A549 (cell line): ENCODE data around the gene RBFOX1.

Experiments
- CTCF ChIP-seq: fragments of >200 bp; sonication (Bioruptor Twin); formaldehyde crosslinking; IDR thresholded peaks from 3 replicates; pipeline ENCODE4 v1.5.1; 2016
- EHMT2 ChIP-seq: fragments of 200-600 bp; sonication (generic); IDR thresholded peaks from 2 replicates; pipeline ENCODE4 v1.6.1; 2016; ENCODE audit warnings: antibody characterized with exemption, low read depth, mild to moderate bottlenecking, moderate library complexity
- HEYL ChIP-seq: fragments of 250-450 bp; sonication (Bioruptor Pico); IDR thresholded peaks from 2 replicates; pipeline ENCODE4 v1.8.0; 2021; ENCODE audit warnings: mild to moderate bottlenecking, moderate library complexity
- MAX ChIP-seq: IDR thresholded peaks from 2 replicates; pipeline ENCODE4 v1.6.1; 2012
- NPAS2 ChIP-seq: fragments of 250-450 bp; sonication (Bioruptor Pico); IDR thresholded peaks from 2 replicates; pipeline ENCODE4 v1.8.0; 2022; ENCODE audit warnings: mild to moderate bottlenecking, moderate library complexity, borderline replicate concordance
- NR3C1 ChIP-seq: fragments of >200 bp; sonication (Bioruptor Twin); formaldehyde crosslinking; IDR thresholded peaks from 3 replicates; pipeline ENCODE4 v1.6.1; 2017
- POLR2A ChIP-seq: IDR thresholded peaks from 2 replicates; pipeline ENCODE4 v1.6.1; 2012; ENCODE audit warnings: mild to moderate bottlenecking, low read length
- RAD21 ChIP-seq, 2 experiments: fragments of >200 bp in 1 of 2; sonication (Bioruptor Twin) in 1 of 2; formaldehyde crosslinking in 1 of 2; IDR thresholded peaks in 1 of 2; conservative IDR thresholded peaks in 1 of 2; 2 replicates in 1 of 2; 3 replicates in 1 of 2; pipeline ENCODE4 v1.6.1; 2012 to 2018; ENCODE audit warnings: inconsistent platforms in 1 of 2

GRCh38 chr16:7547736-7548135 is 215.1 kb downstream of the RBFOX1 start:
- TF ChIP-seq CTCF (no peak), MAX (no peak), EHMT2 (no peak), RAD21 (conservative IDR thresholded peaks at IDR 0.05 in 1 of 2, IDR thresholded peaks at IDR 0.05 in 1 of 2) (no peak), NR3C1 (no peak), HEYL (CRISPR knock-in tag) (no peak), NPAS2 (CRISPR knock-in tag) (no peak), POLR2A (no peak)
